ENCODE measurements around the gene TPSD1.
"Not testable (repeated sequence)": the region's sequence is repeated elsewhere in the genome, so short reads cannot be mapped to it uniquely, and the experiment has no call there.

The TPSD1 gene

GRCh38 chr16:1281517-1281916, 25.6 kb downstream of the TPSD1 start:
- DNase-seq (ENCODE audit: low spot score) = no peak

GRCh38 chr16:1282324-1282973, 26.6 kb downstream of the TPSD1 start:
- DNase-seq (ENCODE audit: low spot score) = no peak

- DNase-seq (ENCODE audit: low spot score) = no peak
Observed at GRCh38 chr16:1283296-1283695, 27.4 kb downstream of the TPSD1 start.

GRCh38 chr16:1283996-1284616, 28.2 kb downstream of the TPSD1 start:
- DNase-seq (ENCODE audit: low spot score) = no peak

- DNase-seq (ENCODE audit: low spot score) = no peak
Observed at GRCh38 chr16:1285669-1286512, 30.0 kb downstream of the TPSD1 start.

GRCh38 chr16:1286513-1287094, 30.7 kb downstream of the TPSD1 start:
- DNase-seq (ENCODE audit: low spot score) = no peak

- DNase-seq (ENCODE audit: low spot score) = no peak
Observed at GRCh38 chr16:1287982-1288670, 32.3 kb downstream of the TPSD1 start.

GRCh38 chr16:1288813-1289476, 33.1 kb downstream of the TPSD1 start:
- peak; percentile 63 for DNase-seq (ENCODE audit: low spot score)

GRCh38 chr16:1289477-1289866, 33.6 kb downstream of the TPSD1 start:
- no peak for DNase-seq (ENCODE audit: low spot score)

- no peak for DNase-seq (ENCODE audit: low spot score)
Observed at GRCh38 chr16:1290063-1290501, 34.2 kb downstream of the TPSD1 start.

GRCh38 chr16:1290860-1291575, 35.1 kb downstream of the TPSD1 start:
- DNase-seq (ENCODE audit: low spot score) = no peak

GRCh38 chr16:1291576-1291974, 35.7 kb downstream of the TPSD1 start:
- no peak for DNase-seq (ENCODE audit: low spot score)

GRCh38 chr16:1292208-1292607, 36.3 kb downstream of the TPSD1 start:
- not testable (repeated sequence) for DNase-seq (ENCODE audit: low spot score)

- DNase-seq (ENCODE audit: low spot score) = not testable (repeated sequence)
Observed at GRCh38 chr16:1292808-1293207, 36.9 kb downstream of the TPSD1 start.

- DNase-seq (ENCODE audit: low spot score) = no peak
Observed at GRCh38 chr16:1293921-1294656, 38.2 kb downstream of the TPSD1 start.

- DNase-seq (ENCODE audit: low spot score) = no peak
Observed at GRCh38 chr16:1295465-1295864, 39.6 kb downstream of the TPSD1 start.

GRCh38 chr16:1296688-1297017, 40.8 kb downstream of the TPSD1 start:
- DNase-seq (ENCODE audit: low spot score) = not testable (repeated sequence)

- DNase-seq (ENCODE audit: low spot score) = no peak
Observed at GRCh38 chr16:1297018-1297696, 41.3 kb downstream of the TPSD1 start.

- no peak for DNase-seq (ENCODE audit: low spot score)
Observed at GRCh38 chr16:1298406-1298805, 42.5 kb downstream of the TPSD1 start.

All from ecto neural progenitor cell (in vitro differentiated cells).